Activated B cell treated with CpG ODN at 0.5 μM for 24 hours (primary cell): Measurements from ENCODE around the gene DNAJB13. TPM values are rescaled to one million over a fixed set of nuclear protein-coding genes. Genes with fewer than 3 reads are reported as not detected.
"Not testable (repeated sequence)": the region's sequence is repeated elsewhere in the genome, so short reads cannot be mapped to it uniquely, and the experiment has no call there.

Experiments
- ATAC-seq: fragments of 200-7000 bp; cut with Tn5 transposase; one replicate; pipeline ENCODE4 v1.10.0; 2021; ENCODE audit warnings: low read depth, mild to moderate bottlenecking, moderate library complexity
- CTCF ChIA-PET: fragments of 350-600 bp; sonication (Branson Sonifier 250); formaldehyde crosslinking; loops from one replicate; lab custom pipeline; 2021; ENCODE audit warnings: antibody characterized with exemption; lab: Charles Lee
- POLR2A ChIA-PET: fragments of 350-600 bp; sonication (Branson Sonifier 250); formaldehyde crosslinking; loops from one replicate; lab custom pipeline; 2021; ENCODE audit warnings: antibody characterized with exemption; lab: Charles Lee
- DNase-seq: peaks from one replicate; pipeline ENCODE4 v3.0.0; 2022
- H3K27ac Mint-ChIP-seq: one replicate; pipeline ENCODE4 v1.8.0; 2020; ENCODE audit warnings: mixed read lengths
- H3K27me3 Mint-ChIP-seq: one replicate; pipeline ENCODE4 v1.8.0; 2021; ENCODE audit warnings: mixed read lengths
- H3K36me3 Mint-ChIP-seq: one replicate; pipeline ENCODE4 v1.8.0; 2021; ENCODE audit warnings: low read depth, mixed read lengths
- H3K4me1 Mint-ChIP-seq: one replicate; pipeline ENCODE4 v1.8.0; 2021; ENCODE audit warnings: mixed read lengths
- H3K4me3 Mint-ChIP-seq: one replicate; pipeline ENCODE4 v1.8.0; 2020; ENCODE audit warnings: mild to moderate bottlenecking, mixed read lengths
- H3K9me3 Mint-ChIP-seq: one replicate; pipeline ENCODE4 v1.8.0; 2020; ENCODE audit warnings: mixed read lengths
- intact Hi-C: fragments of 100-400 bp; cut with micrococcal nuclease; formaldehyde crosslinking; loops from one replicate; pipeline ENCODE4 v1.15.1; 2024
- total RNA-seq: library from RNA; stranded (reverse); gene quantifications from 2 replicates; pipeline ENCODE4 v1.2.3, GENCODE V29; 2022
- TF ChIP-seq, protein P1 (sequence below): fragments of 200-600 bp; IDR thresholded peaks from one replicate; pipeline ENCODE4 v1.8.0; 2022; ENCODE audit warnings: antibody characterized with exemption, mild to moderate bottlenecking

DNAJB13 gene
- total RNA-seq, 1 donor from 2014 or later: not detected

DNA sequence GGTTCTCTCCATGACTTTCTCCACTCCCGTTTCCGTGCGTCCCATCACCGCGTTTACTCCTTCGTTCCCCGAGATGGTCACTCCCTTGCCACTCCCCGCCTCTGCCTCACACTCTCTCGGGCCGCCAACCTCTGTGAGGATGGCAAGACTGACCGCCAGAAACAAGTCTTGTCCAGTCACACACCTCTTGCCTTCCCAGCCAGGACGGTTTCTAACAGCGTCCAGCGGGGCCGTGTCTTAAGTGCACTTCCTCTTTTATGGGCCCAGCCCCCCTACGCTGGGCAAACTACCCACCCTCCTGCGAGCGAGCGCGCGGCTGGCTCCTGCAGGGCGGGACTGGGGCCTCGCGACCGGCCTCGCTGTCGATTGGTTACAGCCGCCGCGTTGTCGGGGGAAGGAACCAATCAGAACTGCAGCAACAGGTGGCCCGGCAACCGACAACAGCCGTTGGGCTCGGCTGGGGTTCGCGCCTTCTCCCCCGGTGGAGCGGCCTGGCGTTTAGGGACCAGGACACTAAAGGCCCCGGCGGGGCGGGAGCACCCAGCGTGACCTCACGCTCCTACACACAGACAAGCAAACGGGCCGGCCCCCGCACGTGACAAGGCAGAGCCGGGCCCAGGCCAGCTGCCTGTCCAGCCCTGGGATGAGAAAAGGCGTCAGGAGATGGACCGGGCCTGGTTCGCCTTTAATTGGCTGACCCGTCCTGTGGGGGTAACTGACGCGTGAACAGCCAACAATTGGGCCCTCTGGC is 32.3 kb downstream of the DNAJB13 start:
- H3K27me3 Mint-ChIP-seq: no peaks in the 10 kb centered on the region
- peak; percentile 68 for ATAC-seq
- H3K9me3 Mint-ChIP-seq: no peaks in the 10 kb centered on the region
- TF ChIP-seq, protein P1, sequence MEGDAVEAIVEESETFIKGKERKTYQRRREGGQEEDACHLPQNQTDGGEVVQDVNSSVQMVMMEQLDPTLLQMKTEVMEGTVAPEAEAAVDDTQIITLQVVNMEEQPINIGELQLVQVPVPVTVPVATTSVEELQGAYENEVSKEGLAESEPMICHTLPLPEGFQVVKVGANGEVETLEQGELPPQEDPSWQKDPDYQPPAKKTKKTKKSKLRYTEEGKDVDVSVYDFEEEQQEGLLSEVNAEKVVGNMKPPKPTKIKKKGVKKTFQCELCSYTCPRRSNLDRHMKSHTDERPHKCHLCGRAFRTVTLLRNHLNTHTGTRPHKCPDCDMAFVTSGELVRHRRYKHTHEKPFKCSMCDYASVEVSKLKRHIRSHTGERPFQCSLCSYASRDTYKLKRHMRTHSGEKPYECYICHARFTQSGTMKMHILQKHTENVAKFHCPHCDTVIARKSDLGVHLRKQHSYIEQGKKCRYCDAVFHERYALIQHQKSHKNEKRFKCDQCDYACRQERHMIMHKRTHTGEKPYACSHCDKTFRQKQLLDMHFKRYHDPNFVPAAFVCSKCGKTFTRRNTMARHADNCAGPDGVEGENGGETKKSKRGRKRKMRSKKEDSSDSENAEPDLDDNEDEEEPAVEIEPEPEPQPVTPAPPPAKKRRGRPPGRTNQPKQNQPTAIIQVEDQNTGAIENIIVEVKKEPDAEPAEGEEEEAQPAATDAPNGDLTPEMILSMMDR: no peak
- H3K4me1 Mint-ChIP-seq: peaks cover 65% of the 10 kb centered on the region
- peak overlapping the region; percentile 99 for H3K4me3 Mint-ChIP-seq
- intact Hi-C loops: loop anchor here (1.0 to 5.0 kb wide), 7 partner anchors 8 to 1901 kb away; partner anchors contain the start of genes LRRC51, NUMA1, POLD3 and RELT
- H3K27ac Mint-ChIP-seq: peak overlapping the region; percentile 100
- DNase-seq: peak; percentile 86
- ChIA-PET POLR2A (interaction anchor here (0.7 to 16.3 kb wide), 17 partner anchors 9 to 188 kb away, joined by 3 to 425 read pairs (median 7); partner anchors contain the start of genes C2CD3 and PPME1), CTCF (interaction anchor here (1.1 to 1.4 kb wide), 2 partner anchors 11 kb away, joined by 3 read pairs; no protein-coding TSS in a partner anchor)
- peaks cover 47% of the 10 kb centered on the region for H3K36me3 Mint-ChIP-seq

DNA sequence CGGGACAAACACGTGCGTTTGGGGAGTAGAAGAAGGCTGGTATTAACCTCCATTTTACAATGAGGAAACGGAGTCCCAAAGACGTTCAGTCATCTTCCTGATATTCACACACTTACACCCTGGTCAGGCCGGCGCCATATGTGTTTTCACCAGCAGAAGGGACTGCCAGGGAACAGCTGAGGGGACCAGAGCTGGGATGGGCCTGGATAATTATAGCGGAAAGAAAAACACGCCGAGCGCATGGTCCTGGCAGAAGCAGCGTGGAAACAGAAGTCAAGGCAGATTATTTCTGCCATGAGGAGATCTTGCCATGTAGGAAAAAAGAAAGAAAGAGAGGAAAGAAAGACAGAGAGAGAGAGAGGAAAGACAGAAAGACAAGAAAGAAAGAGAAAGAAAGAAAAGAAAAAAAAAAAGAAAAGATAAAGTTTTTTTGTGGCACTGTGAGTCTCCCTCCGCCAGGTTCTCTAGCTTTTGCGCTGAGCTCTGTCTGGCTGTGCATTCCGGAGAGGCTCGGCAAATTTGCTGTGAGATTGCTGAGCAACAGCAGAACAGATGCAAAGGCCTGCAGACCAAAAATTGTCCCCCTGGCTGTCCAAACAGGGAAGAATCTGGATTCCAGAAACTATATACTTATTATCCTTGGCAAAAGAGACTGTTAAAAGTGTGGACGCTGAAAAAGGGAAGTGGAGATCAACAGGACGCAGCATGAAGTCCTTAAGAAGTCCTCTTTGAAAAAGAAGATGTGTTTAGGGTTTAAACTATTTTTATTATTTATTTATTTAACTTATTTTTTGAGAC is 33.1 kb downstream of the DNAJB13 start:
- ATAC-seq (no peak), DNase-seq (no peak)
- TF ChIP-seq, protein P1: no peak
- Mint-ChIP-seq H3K9me3 (no peaks in the 10 kb centered on the region), H3K4me1 (peaks cover 57% of the 10 kb centered on the region), H3K27ac (peak overlapping the region; percentile 100), H3K36me3 (peaks cover 39% of the 10 kb centered on the region), H3K27me3 (no peaks in the 10 kb centered on the region), H3K4me3 (peak overlapping the region; percentile 99)
- CTCF ChIA-PET: interaction anchor here (1.1 kb wide), 1 partner anchor 11 kb away, joined by 3 read pairs; no protein-coding TSS in a partner anchor
- POLR2A ChIA-PET: interaction anchor here (0.7 to 16.3 kb wide), 6 partner anchors 9 to 115 kb away, joined by 4 to 425 read pairs (median 10); no protein-coding TSS in a partner anchor
- intact Hi-C loops: loop anchor here (1.0 to 5.0 kb wide), 7 partner anchors 7 to 1902 kb away; partner anchors contain the start of genes LRRC51, NUMA1, POLD3 and RELT

DNA sequence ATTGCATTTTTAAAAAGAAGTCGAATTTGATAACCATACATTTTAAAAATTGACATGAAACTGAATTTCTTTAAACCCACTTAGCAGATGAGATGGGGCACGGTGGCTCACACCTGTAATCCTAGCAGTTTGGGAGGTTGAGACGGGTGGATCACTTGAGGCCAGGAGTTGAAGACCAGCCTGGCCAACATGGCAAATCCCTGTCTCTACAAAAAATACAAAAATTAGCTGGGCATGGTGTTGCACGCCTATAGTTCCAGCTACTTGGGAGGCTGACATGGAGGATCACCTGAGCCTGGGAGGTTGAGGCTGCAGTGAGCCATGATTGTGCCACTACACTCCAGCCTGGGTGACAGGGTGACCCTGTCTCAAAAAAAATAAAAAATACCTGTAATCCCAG is 34.8 kb downstream of the DNAJB13 start:
- H3K27ac Mint-ChIP-seq, ATAC-seq, DNase-seq, CTCF ChIA-PET, H3K9me3 Mint-ChIP-seq, H3K4me3 Mint-ChIP-seq, H3K27me3 Mint-ChIP-seq, intact Hi-C loops: not testable (repeated sequence)
- peaks cover 23% of the 10 kb centered on the region for H3K36me3 Mint-ChIP-seq
- POLR2A ChIA-PET: interaction anchor here (1.6 kb wide), 1 partner anchor 12 kb away, joined by 10 read pairs; no protein-coding TSS in a partner anchor
- peaks cover 45% of the 10 kb centered on the region for H3K4me1 Mint-ChIP-seq

DNA sequence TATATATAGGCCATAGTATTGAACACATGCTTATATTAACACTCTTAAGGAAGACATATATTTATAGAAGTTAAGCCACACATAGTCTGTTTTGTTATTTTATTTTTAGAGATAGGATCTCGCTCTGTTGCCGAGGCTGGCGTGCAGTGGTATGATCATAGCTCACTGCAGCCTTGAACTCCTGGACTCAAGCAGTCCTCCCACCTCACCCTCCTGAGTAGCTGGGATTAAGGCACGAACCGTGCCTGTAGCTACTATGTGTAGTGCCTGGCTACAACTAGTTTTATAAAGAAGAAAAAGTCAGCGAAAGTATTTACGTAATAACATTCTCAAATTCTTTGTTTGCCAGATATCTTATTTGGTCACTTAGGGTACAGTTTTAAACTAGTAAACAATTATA is 37.4 kb downstream of the DNAJB13 start:
- CTCF ChIA-PET: no interaction called here
- intact Hi-C loops: no loop called here

DNA sequence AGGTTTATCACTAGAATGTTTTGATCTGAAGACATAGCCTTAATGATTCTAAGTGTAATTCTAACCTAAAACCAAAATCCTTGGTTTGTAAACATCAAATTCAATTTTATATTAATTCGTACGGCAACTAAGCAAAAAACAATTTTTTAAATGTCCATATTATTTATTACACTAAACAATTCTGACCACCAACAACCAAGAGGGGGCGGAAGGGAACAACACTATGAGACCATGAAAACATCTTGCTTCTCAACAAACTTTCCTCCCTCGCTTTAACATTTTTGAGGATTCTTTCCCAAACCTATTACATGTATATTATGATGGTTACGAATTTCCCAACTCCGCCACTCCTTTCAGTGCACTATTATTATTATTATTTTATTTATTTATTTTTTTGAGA is 38.3 kb downstream of the DNAJB13 start:
- ChIA-PET CTCF (no interaction called here), POLR2A (interaction anchor here (17.5 kb wide), 1 partner anchor 13 kb away, joined by 425 read pairs; the partner anchor contains the start of gene UCP2)
- ATAC-seq: no peak
- Mint-ChIP-seq H3K27me3 (no peaks in the 10 kb centered on the region), H3K4me1 (peaks cover 57% of the 10 kb centered on the region), H3K36me3 (no peaks in the 10 kb centered on the region), H3K27ac (no peak overlapping the region), H3K4me3 (no peak overlapping the region), H3K9me3 (no peaks in the 10 kb centered on the region)
- TF ChIP-seq, protein P1: no peak
- intact Hi-C loops: no loop called here
- no peak for DNase-seq

More for the DNA sequence above, 37.4 kb downstream of the DNAJB13 start:
- Mint-ChIP-seq H3K27ac (no peak overlapping the region), H3K36me3 (no peaks in the 10 kb centered on the region), H3K4me3 (no peak overlapping the region), H3K4me1 (peaks cover 57% of the 10 kb centered on the region), H3K9me3 (no peaks in the 10 kb centered on the region), H3K27me3 (no peaks in the 10 kb centered on the region)
- TF ChIP-seq, protein P1: no peak
- ATAC-seq (no peak), DNase-seq (no peak)
- POLR2A ChIA-PET: interaction anchor here (0.6 to 17.5 kb wide), 2 partner anchors 12 to 22 kb away, joined by 3 to 425 read pairs; partner anchors contain the start of gene UCP2
